Uterus (tissue), 4 donors: ENCODE data around the gene CRYL1. TPM values are rescaled to one million over a fixed set of nuclear protein-coding genes. Genes with fewer than 3 reads are reported as not detected.

Experiments used
- DNase-seq, 2 donors: peaks; one replicate each; pipeline ENCODE4 v3.0.0-alpha.2; 2019 to 2020
- H3K27ac ChIP-seq, 2 donors: fragments of 200-600 bp; sonication (generic); 1 replicate in 1 of 2; 2 replicates in 1 of 2; pipeline ENCODE4 v1.5.1; 2016 to 2018
- H3K27me3 ChIP-seq, 2 donors: fragments of 200-600 bp; sonication (generic); one replicate each; pipeline ENCODE4 v1.5.1; 2018 to 2019; ENCODE audit warnings: control low read depth in 1 of 2
- H3K36me3 ChIP-seq, 2 donors: fragments of 200-600 bp; sonication (generic); one replicate each; pipeline ENCODE4 v1.5.1; 2019; ENCODE audit warnings: control low read depth in 1 of 2
- H3K4me1 ChIP-seq, 2 donors: fragments of 200-600 bp; sonication (generic); one replicate each; pipeline ENCODE4 v1.5.1; 2018 to 2019; ENCODE audit warnings: control low read depth in 1 of 2
- H3K4me3 ChIP-seq, 2 donors: fragments of 200-600 bp; sonication (generic); 1 replicate in 1 of 2; 2 replicates in 1 of 2; pipeline ENCODE4 v1.5.1; 2018 to 2019; ENCODE audit warnings: mild to moderate bottlenecking in 1 of 2
- H3K9me3 ChIP-seq, 2 donors: fragments of 200-600 bp; sonication (generic); one replicate each; pipeline ENCODE4 v1.5.1; 2019; ENCODE audit warnings: control low read depth in 1 of 2
- POLR2A ChIP-seq, 2 donors: fragments of 450-650 bp; IDR thresholded peaks; one replicate each; pipeline ENCODE4 v1.6.1; 2016; ENCODE audit warnings: antibody characterized with exemption in 2 of 2, mild to moderate bottlenecking in 1 of 2, moderate library complexity in 1 of 2
- intact Hi-C: fragments of 100-400 bp; cut with DNase I; formaldehyde crosslinking; loops from one replicate; pipeline ENCODE4 v1.15.1; 2023; ENCODE audit warnings: low total_unique reads
- total RNA-seq, 4 donors: library from RNA; depleted of rRNA in 3 of 4; stranded (reverse); fragments of >200 nt in 3 of 4; gene quantifications; one replicate each; pipeline versions ENCODE4 v1.1.0 to v1.2.4, GENCODE V29; 2014 to 2023
- TF ChIP-seq, protein P1 (sequence below), 4 experiments: fragments of 200-600 bp in 2 of 4; fragments of 450-650 bp in 2 of 4; sonication (generic) in 2 of 4; IDR thresholded peaks; one replicate each; pipeline ENCODE4 v1.5.1; 2016 to 2019; ENCODE audit warnings: antibody characterized with exemption in 4 of 4, mild to moderate bottlenecking in 2 of 4, moderate library complexity in 1 of 4
- donor health status: DM: yes; HTN: yes; CAD: no.

Gene CRYL1
- total RNA-seq, 4 donors from 2014 or later = 35.6 to 90.4 (median 50.7) TPM

DNA sequence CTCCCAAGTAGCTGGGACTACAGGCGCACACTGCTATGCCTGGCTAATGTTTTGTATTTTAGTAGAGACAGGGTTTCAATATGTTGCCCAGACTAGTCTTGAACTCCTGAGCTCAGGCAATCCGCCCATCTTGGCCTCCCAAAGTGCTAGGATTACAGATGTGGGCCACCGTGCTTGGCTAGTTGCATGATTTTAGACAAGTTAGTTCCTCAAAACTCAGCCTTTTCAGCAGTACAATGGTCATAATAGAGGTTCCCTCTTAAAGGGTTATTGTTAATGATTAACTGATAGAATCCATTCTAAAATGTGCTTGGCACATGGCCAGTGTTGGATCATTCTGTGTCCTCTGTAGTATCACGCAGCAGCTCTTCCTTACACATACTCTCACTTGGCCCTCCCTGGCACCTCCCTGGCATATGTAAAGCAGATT is 21.8 kb upstream of the CRYL1 start:
- Histone ChIP-seq H3K9me3 (no peaks in the 10 kb centered on the region), H3K4me1 (no peaks in the 10 kb centered on the region), H3K27me3 (no peaks in the 10 kb centered on the region), H3K27ac (no peak overlapping the region), H3K36me3 (no peaks in the 10 kb centered on the region), H3K4me3 (no peak overlapping the region)
- intact Hi-C loops = no loop called here
- no peak for DNase-seq
- no peak for TF ChIP-seq POLR2A (IDR thresholded peaks at IDR 0.05)
- TF ChIP-seq, protein P1, sequence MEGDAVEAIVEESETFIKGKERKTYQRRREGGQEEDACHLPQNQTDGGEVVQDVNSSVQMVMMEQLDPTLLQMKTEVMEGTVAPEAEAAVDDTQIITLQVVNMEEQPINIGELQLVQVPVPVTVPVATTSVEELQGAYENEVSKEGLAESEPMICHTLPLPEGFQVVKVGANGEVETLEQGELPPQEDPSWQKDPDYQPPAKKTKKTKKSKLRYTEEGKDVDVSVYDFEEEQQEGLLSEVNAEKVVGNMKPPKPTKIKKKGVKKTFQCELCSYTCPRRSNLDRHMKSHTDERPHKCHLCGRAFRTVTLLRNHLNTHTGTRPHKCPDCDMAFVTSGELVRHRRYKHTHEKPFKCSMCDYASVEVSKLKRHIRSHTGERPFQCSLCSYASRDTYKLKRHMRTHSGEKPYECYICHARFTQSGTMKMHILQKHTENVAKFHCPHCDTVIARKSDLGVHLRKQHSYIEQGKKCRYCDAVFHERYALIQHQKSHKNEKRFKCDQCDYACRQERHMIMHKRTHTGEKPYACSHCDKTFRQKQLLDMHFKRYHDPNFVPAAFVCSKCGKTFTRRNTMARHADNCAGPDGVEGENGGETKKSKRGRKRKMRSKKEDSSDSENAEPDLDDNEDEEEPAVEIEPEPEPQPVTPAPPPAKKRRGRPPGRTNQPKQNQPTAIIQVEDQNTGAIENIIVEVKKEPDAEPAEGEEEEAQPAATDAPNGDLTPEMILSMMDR (IDR thresholded peaks at IDR 0.05) = no peak

DNA sequence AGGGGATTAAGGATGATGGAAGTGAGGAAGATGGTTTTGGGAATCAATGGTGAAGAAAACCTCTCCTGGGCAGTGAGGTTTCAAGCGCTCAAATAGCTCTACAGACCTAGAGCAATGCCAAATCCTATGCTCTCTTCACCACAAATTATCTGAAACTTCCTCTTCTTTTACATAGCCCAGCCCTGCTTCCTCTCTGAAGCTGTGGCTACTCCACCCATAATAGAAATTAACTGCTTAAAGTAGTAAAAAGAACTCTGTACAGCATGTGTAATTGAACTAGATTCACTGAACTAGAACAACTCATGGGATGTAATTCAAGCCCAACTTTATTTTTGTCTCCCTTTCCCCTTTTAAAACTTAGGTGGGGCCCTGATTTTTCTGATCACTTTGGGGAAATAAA is 20.9 kb upstream of the CRYL1 start:
- no peaks in the 10 kb centered on the region for H3K36me3 ChIP-seq
- H3K27ac ChIP-seq = no peak overlapping the region
- no peak for TF ChIP-seq POLR2A (IDR thresholded peaks at IDR 0.05)
- TF ChIP-seq, protein P1 (IDR thresholded peaks at IDR 0.05) = no peak
- H3K4me1 ChIP-seq = no peaks in the 10 kb centered on the region
- no peak overlapping the region for H3K4me3 ChIP-seq
- intact Hi-C loops = no loop called here
- no peak for DNase-seq
- H3K27me3 ChIP-seq = no peaks in the 10 kb centered on the region
- no peaks in the 10 kb centered on the region for H3K9me3 ChIP-seq

DNA sequence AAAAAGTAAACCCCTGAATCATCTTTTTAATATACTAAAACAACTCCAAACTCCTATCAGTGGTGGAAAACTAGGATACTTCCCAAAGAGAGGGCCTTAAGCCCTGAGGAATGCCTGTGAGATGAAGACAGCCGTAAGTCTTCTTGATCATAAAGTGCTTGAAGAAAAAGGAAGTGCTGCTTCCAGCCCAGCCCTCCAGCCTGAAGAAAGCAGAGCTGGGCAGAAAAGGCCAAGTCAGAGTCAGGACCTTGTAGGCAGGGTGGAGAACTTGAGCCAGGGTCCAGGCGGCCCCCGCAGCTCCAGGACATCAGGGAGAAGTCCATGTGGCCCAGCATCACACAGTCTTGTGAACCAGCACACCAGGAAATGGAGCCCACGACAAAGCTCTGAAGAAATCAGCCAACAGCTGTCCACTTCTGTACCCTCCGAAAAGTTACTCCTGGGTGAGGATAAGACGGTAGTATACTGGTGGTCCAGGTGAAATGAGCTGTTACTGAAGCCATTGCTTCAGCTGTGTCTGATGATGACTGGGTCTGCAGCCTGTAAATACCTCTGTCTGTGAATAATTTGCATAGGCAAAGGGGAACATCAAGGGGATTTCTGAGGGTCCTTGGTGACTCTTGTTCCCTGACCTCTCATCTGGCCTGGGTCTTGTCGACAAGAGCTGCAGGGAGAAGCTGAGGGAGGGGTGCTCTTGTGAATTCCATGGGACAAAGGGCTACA is 18.7 kb upstream of the CRYL1 start:
- Histone ChIP-seq H3K9me3 (no peaks in the 10 kb centered on the region), H3K27ac (no peak overlapping the region), H3K4me1 (no peaks in the 10 kb centered on the region), H3K36me3 (no peaks in the 10 kb centered on the region), H3K27me3 (no peaks in the 10 kb centered on the region), H3K4me3 (no peak overlapping the region)
- DNase-seq = no peak
- intact Hi-C loops = no loop called here
- TF ChIP-seq, protein P1 (IDR thresholded peaks at IDR 0.05) = no peak
- TF ChIP-seq POLR2A (IDR thresholded peaks at IDR 0.05) = no peak

DNA sequence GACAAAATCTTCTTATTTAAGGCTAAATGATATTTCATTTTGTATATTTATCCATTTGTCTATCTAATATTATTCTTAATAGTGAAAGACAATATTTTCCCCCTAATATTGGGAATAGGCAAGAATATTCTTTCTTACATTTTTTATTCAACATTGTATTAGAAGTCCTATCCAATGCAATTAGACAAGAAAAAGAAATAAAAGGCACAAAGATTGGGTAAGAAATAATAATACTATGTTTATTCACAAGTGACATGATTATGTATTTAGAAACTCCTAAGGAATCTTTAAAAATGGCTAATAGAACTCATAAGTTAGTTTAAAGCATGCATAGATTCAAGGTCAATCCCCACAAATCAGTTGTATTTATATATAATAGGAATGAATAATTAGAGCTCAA is 11.3 kb upstream of the CRYL1 start:
- H3K27me3 ChIP-seq = no peaks in the 10 kb centered on the region
- no peak overlapping the region for H3K27ac ChIP-seq
- TF ChIP-seq POLR2A (IDR thresholded peaks at IDR 0.05) = no peak
- TF ChIP-seq, protein P1 (IDR thresholded peaks at IDR 0.05) = no peak
- H3K9me3 ChIP-seq = no peaks in the 10 kb centered on the region
- no peak for DNase-seq
- no peak overlapping the region for H3K4me3 ChIP-seq
- intact Hi-C loops = no loop called here
- no peaks in the 10 kb centered on the region for H3K4me1 ChIP-seq
- no peaks in the 10 kb centered on the region for H3K36me3 ChIP-seq

DNA sequence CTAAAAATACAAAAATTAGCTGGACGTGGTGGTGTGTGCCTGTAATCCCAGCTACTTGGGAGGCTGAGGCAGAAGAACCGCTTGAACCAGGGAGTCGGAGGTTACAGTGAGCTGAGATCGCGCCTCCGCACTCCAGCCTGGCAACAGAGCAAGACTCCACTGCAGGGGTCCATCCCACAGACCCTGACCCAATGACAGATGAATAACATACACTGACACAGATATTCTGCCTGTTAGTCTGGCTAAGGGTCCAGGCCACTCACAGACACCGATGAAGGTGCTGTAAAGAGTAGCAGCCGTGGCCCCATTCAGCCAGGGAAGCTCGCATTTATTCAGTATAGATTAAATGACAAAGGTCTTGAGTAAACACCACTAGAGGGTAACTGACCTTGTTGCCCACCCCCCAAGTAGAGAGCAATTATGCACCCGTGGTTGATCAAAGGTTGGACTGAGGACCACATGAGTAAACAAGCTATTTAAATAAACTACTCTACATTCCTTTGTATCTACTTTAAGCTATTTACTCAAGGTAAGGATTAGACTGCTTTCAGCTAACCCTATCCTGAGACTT is 8.5 kb upstream of the CRYL1 start:
- no peaks in the 10 kb centered on the region for H3K9me3 ChIP-seq
- H3K27ac ChIP-seq = no peak overlapping the region
- no peak overlapping the region for H3K4me3 ChIP-seq
- no peaks in the 10 kb centered on the region for H3K27me3 ChIP-seq
- no peaks in the 10 kb centered on the region for H3K4me1 ChIP-seq
- no peaks in the 10 kb centered on the region for H3K36me3 ChIP-seq
- intact Hi-C loops = no loop called here
- TF ChIP-seq, protein P1 (IDR thresholded peaks at IDR 0.05) = no peak
- TF ChIP-seq POLR2A (IDR thresholded peaks at IDR 0.05) = no peak
- DNase-seq = no peak
